Calu3 (cell line): ENCODE measurements around the gene ID1. TPM values are rescaled to one million over a fixed set of nuclear protein-coding genes. Genes with fewer than 3 reads are reported as not detected.

Experiments
- BruUV-seq: library from RNA; stranded (reverse); fragments of 400-500 nt; replicated peaks from 2 replicates; lab custom pipeline; 2021; lab: Mats Ljungman, UMichigan
- CTCF ChIA-PET: fragments of 300-600 bp; sonication (Branson Sonifier 250); formaldehyde crosslinking; loops from one replicate; lab custom pipeline; 2022; ENCODE audit warnings: antibody characterized with exemption; lab: Charles Lee
- DNase-seq: peaks from one replicate; pipeline ENCODE4 v3.0.0; 2022
- H3K27ac Mint-ChIP-seq: one replicate; pipeline ENCODE4 v1.8.0; 2022; ENCODE audit warnings: mixed read lengths; ENCODE audit not compliant: unreplicated experiment
- H3K27me3 Mint-ChIP-seq: one replicate; pipeline ENCODE4 v1.8.0; 2022; ENCODE audit warnings: mixed read lengths; ENCODE audit not compliant: unreplicated experiment
- H3K36me3 Mint-ChIP-seq: one replicate; pipeline ENCODE4 v1.8.0; 2022; ENCODE audit warnings: mild to moderate bottlenecking, moderate library complexity, mixed read lengths; ENCODE audit not compliant: insufficient read depth, unreplicated experiment
- H3K4me1 Mint-ChIP-seq: one replicate; pipeline ENCODE4 v1.8.0; 2022; ENCODE audit warnings: mild to moderate bottlenecking, low read depth, mixed read lengths; ENCODE audit not compliant: unreplicated experiment
- H3K4me3 Mint-ChIP-seq: one replicate; pipeline ENCODE4 v1.8.0; 2022; ENCODE audit warnings: mild to moderate bottlenecking, low read depth, moderate library complexity, mixed read lengths; ENCODE audit not compliant: unreplicated experiment
- H3K9me3 Mint-ChIP-seq: one replicate; pipeline ENCODE4 v1.8.0; 2022; ENCODE audit warnings: low read depth, mixed read lengths; ENCODE audit not compliant: unreplicated experiment
- intact Hi-C: fragments of 100-400 bp; cut with micrococcal nuclease; formaldehyde crosslinking; loops from one replicate; pipeline ENCODE4 v1.10.0; 2022; ENCODE audit not compliant: unreplicated experiment
- total RNA-seq: library from RNA; stranded (reverse); gene quantifications from 2 replicates; pipeline ENCODE4 v1.2.3, GENCODE V29; 2022
- TF ChIP-seq, protein P1 (sequence below): fragments of 200-600 bp; IDR thresholded peaks from one replicate; pipeline ENCODE4 v1.8.0; 2022; ENCODE audit warnings: antibody characterized with exemption; ENCODE audit not compliant: unreplicated experiment

The ID1 gene
- total RNA-seq, 1 experiment from 2014 or later = 347 TPM

DNA sequence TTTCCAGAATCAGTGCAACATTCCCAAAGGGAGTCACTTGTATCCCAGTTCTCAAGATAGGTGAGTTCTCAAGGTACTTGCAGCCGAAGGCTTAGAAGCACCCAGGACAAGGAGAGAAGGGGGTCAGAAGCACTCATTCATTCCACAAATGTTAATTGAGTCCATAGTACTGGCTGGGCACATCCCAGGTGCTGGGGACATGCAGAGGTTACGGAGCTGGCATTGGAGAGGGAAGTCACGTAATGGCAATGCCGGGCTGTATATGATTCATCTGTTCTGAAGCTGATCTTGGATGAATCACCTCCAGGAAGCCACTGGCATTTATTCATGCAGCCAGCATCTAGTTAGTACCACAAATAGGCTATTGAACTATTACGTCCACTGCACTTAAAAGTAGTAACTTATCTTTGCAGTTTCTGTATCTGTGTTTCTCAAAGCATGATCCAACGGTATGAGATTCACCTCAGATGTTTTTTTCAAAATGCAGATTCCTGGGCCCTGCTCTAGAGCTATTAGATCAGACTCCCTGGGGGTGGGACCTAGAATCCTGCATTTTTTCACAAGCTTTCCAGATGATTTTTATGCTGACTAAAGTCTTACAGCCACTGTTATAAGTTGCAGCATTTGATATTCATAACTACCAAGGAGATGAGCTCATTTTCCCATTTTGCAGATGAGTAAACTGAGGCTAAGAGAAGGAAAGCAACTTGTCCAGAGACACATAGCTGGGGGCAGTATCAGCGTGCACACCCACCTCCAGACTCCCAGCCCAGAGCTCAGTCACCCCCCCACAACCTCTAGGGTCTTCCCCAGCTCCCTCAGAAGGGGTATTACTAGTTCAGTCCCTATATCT, 44.1 kb upstream of the ID1 start:
- intact Hi-C loops = loop anchor here (1.0 to 5.0 kb wide), 3 partner anchors 32 to 161 kb away; partner anchors contain the start of gene BCL2L1
- TF ChIP-seq, protein P1, sequence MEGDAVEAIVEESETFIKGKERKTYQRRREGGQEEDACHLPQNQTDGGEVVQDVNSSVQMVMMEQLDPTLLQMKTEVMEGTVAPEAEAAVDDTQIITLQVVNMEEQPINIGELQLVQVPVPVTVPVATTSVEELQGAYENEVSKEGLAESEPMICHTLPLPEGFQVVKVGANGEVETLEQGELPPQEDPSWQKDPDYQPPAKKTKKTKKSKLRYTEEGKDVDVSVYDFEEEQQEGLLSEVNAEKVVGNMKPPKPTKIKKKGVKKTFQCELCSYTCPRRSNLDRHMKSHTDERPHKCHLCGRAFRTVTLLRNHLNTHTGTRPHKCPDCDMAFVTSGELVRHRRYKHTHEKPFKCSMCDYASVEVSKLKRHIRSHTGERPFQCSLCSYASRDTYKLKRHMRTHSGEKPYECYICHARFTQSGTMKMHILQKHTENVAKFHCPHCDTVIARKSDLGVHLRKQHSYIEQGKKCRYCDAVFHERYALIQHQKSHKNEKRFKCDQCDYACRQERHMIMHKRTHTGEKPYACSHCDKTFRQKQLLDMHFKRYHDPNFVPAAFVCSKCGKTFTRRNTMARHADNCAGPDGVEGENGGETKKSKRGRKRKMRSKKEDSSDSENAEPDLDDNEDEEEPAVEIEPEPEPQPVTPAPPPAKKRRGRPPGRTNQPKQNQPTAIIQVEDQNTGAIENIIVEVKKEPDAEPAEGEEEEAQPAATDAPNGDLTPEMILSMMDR = no peak
- Mint-ChIP-seq H3K4me1 (peaks cover 64% of the 10 kb centered on the region), H3K27ac (peak overlapping the region; percentile 98), H3K4me3 (peak overlapping the region; percentile 49), H3K36me3 (peaks cover 100% of the 10 kb centered on the region), H3K27me3 (no peaks in the 10 kb centered on the region), H3K9me3 (no peaks in the 10 kb centered on the region)
- peak; percentile 87 for DNase-seq
- BruUV-seq = TSS peak; percentile 7
- CTCF ChIA-PET = interaction anchor here (0.6 to 25.3 kb wide), 20 partner anchors 8 to 1396 kb away, joined by 3 to 1048 read pairs (median 6); partner anchors contain the start of genes BCL2L1, HM13 and ID1

DNA sequence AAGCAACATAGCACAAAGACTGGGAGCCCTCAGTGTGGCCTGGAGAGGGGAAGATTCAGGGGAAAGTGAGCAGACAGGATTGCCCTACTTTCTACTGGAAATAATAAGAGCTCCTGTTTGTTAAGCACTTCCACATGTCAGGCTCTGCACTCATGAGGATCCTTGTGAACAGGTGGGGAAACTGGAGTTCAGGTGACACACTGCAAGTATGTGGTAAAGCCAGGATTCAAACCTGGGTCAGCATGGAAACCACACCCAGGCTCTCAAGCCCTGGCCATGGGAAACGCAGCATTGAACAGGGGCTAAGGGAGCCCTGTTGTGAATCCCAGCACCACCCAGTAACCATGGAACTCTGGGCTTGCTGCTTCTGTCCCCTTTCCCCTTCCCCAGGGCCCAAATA, 42.8 kb upstream of the ID1 start:
- H3K27ac Mint-ChIP-seq = peak overlapping the region; percentile 98
- no TSS peak for BruUV-seq
- intact Hi-C loops = loop anchor here (5.0 kb wide), 1 partner anchor 160 kb away; the partner anchor contains the start of gene BCL2L1
- H3K36me3 Mint-ChIP-seq = peaks cover 100% of the 10 kb centered on the region
- DNase-seq = no peak
- H3K9me3 Mint-ChIP-seq = no peaks in the 10 kb centered on the region
- peaks cover 72% of the 10 kb centered on the region for H3K4me1 Mint-ChIP-seq
- CTCF ChIA-PET = interaction anchor here (0.8 to 25.3 kb wide), 12 partner anchors 11 to 177 kb away, joined by 3 to 1048 read pairs (median 6); partner anchors contain the start of gene ID1
- H3K4me3 Mint-ChIP-seq = peak overlapping the region; percentile 9
- TF ChIP-seq, protein P1 = no peak
- no peaks in the 10 kb centered on the region for H3K27me3 Mint-ChIP-seq

DNA sequence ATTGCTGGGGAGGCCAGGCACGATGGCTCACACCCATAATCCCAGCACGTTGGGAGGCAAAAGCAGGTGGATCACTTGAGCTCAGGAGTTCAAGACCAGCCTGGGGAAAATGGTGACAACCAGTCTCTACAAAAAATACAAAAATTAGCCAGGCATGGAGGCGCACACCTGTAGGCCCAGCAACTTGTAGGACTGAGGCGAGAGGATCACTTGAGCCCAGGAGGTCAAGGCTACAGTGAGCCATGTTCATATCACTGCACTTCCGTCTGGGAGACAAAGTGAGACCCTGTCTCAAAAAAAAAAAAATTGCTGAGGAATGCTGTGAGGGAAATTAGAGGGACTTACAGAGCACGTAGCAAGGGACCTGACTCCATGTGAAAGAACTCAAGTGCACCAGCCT, 40.8 kb upstream of the ID1 start:
- CTCF ChIA-PET = interaction anchor here (25.3 kb wide), 1 partner anchor 46 kb away, joined by 1048 read pairs; no protein-coding TSS in a partner anchor

DNA sequence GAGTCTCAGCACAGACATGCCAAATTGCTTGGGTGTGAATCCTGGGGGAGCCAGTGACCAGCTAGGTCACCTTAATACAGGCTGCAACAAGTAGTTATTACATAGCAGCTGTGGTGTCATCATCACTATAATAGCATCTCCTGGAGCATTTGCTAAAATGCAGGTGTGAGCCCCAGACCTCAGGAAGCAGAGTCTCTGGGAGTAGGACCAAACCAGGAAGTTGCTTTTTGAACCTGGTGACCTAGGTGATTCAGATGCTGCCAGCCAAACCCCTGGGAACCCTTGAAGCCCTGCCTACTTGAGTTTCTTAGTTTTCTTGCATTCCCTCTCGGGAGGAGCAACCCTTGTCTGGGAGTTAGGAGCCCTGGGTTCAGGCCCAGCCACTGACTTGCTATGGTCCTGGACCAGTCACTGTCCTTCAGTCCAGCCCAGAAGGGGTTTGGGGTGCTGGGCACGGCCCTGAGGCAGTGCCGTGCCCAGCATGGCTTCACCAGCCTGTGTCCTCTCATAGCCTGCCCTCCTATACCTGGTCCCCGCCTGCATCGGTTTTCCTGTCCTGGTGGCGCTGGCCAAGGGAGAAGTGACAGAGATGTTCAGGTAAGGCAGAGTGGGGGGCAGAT, 39.3 kb upstream of the ID1 start:
- peaks cover 98% of the 10 kb centered on the region for H3K36me3 Mint-ChIP-seq
- BruUV-seq = no TSS peak

More for the DNA sequence above, 40.8 kb upstream of the ID1 start:
- DNase-seq = no peak
- peaks cover 73% of the 10 kb centered on the region for H3K4me1 Mint-ChIP-seq
- no TSS peak for BruUV-seq
- peaks cover 100% of the 10 kb centered on the region for H3K36me3 Mint-ChIP-seq
- no peak overlapping the region for H3K4me3 Mint-ChIP-seq
- H3K27ac Mint-ChIP-seq = peak overlapping the region; percentile 18
- intact Hi-C loops = loop anchor here (5.0 kb wide), 1 partner anchor 158 kb away; the partner anchor contains the start of gene BCL2L1
- H3K9me3 Mint-ChIP-seq = no peaks in the 10 kb centered on the region
- TF ChIP-seq, protein P1 = no peak
- H3K27me3 Mint-ChIP-seq = no peaks in the 10 kb centered on the region

More for the DNA sequence above, 39.3 kb upstream of the ID1 start:
- Mint-ChIP-seq H3K4me3 (peak overlapping the region; percentile 61), H3K27me3 (no peaks in the 10 kb centered on the region), H3K4me1 (peaks cover 74% of the 10 kb centered on the region), H3K9me3 (no peaks in the 10 kb centered on the region), H3K27ac (peak overlapping the region; percentile 18)
- intact Hi-C loops = no loop called here
- peak; percentile 36 for DNase-seq
- TF ChIP-seq, protein P1 = no peak
- CTCF ChIA-PET = interaction anchor here (0.5 to 25.3 kb wide), 9 partner anchors 9 to 158 kb away, joined by 3 to 1048 read pairs (median 11); partner anchors contain the start of gene ID1
